Breast epithelium (tissue), 3 donors: ENCODE results near the gene LDLRAD3.

Experiments used
- POLR2A ChIP-seq: fragments of 450-650 bp; IDR thresholded peaks from one replicate; pipeline ENCODE4 v1.6.1; 2016; ENCODE audit warnings: antibody characterized with exemption, mild to moderate bottlenecking, moderate library complexity
- TF ChIP-seq, protein P1 (sequence below), 3 donors: fragments of 450-650 bp; IDR thresholded peaks; one replicate each; pipeline ENCODE4 v1.5.1; 2016 to 2017; ENCODE audit warnings: antibody characterized with exemption in 3 of 3, mild to moderate bottlenecking in 3 of 3, moderate library complexity in 3 of 3

DNA sequence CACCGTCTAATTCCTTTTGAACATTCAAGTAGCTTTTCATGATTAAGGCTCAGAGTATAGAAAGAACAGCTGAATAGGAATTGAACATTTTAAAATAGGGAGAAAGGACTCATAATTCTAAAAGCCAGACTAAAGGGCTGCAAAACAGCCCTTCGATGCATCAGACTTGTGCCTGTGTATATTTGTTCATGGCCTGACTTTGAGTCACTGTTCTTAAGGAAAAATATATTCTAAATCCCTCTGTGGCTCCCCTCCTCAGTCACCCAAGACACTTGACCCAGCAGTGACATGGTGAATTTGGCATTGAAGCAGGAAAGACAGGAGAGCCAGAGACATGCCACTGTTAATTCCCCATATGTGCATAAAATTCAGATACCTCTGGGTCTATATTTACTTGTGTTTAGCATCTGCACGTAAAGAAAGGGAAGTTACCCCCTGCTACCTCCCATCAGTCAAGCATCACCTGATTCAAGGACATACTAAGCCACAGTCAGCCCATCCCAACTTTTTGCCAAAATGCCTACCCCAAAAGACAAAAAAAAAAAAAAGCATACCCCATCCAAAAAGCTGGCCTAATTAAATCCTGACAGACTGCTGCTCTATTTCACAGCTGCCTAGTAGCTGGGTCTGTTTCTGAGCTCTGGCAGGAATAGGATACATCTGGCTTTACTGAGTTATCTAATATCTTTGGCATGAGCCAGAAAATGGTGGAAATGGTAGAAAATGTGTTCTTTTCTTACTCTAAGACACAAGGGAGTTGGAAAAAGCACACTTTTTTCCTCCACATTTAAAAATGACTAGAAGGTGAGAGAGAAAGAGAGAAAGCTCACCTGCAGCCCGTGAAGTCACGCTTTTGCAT, 251.9 kb downstream of the LDLRAD3 start:
- TF ChIP-seq, protein P1, sequence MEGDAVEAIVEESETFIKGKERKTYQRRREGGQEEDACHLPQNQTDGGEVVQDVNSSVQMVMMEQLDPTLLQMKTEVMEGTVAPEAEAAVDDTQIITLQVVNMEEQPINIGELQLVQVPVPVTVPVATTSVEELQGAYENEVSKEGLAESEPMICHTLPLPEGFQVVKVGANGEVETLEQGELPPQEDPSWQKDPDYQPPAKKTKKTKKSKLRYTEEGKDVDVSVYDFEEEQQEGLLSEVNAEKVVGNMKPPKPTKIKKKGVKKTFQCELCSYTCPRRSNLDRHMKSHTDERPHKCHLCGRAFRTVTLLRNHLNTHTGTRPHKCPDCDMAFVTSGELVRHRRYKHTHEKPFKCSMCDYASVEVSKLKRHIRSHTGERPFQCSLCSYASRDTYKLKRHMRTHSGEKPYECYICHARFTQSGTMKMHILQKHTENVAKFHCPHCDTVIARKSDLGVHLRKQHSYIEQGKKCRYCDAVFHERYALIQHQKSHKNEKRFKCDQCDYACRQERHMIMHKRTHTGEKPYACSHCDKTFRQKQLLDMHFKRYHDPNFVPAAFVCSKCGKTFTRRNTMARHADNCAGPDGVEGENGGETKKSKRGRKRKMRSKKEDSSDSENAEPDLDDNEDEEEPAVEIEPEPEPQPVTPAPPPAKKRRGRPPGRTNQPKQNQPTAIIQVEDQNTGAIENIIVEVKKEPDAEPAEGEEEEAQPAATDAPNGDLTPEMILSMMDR (IDR thresholded peaks at IDR 0.05), result no peak
- TF ChIP-seq POLR2A, result no peak
